Upper lobe of left lung (tissue), 6 donors: ENCODE measurements around the gene RABGAP1. TPM values are rescaled to one million over a fixed set of nuclear protein-coding genes. Genes with fewer than 3 reads are reported as not detected.

ENCODE experiments used
- ATAC-seq, 2 donors: fragments of 200-7000 bp; cut with Tn5 transposase; one replicate each; pipeline ENCODE4 v1.9.1; 2022; ENCODE audit warnings: mild to moderate bottlenecking in 2 of 2, moderate library complexity in 2 of 2; ENCODE audit not compliant: low FRiP score in 2 of 2
- DNase-seq, 2 donors: peaks; one replicate each; pipeline ENCODE4 v3.0.0-alpha.2; 2019 to 2020
- H3K27ac ChIP-seq, 4 donors: fragments of 200-600 bp; sonication (generic); one replicate each; pipeline ENCODE4 v1.5.1; 2016 to 2019
- H3K27me3 ChIP-seq, 4 donors: fragments of 200-600 bp; sonication (generic); one replicate each; pipeline ENCODE4 v1.5.1; 2017 to 2019
- H3K36me3 ChIP-seq, 4 donors: fragments of 200-600 bp; sonication (generic); one replicate each; pipeline ENCODE4 v1.5.1; 2016 to 2019
- H3K4me1 ChIP-seq, 4 donors: fragments of 200-600 bp; sonication (generic); one replicate each; pipeline ENCODE4 v1.5.1; 2018 to 2019
- H3K4me3 ChIP-seq, 4 donors: fragments of 200-600 bp; sonication (generic); one replicate each; pipeline ENCODE4 v1.5.1; 2017 to 2019; ENCODE audit warnings: mild to moderate bottlenecking in 2 of 4, moderate library complexity in 1 of 4
- H3K9me3 ChIP-seq, 4 donors: fragments of 200-600 bp; sonication (generic); one replicate each; pipeline ENCODE4 v1.5.1; 2018 to 2019
- CTCF ChIP-seq, 6 experiments: fragments of 450-650 bp in 4 of 6; fragments of 200-600 bp in 2 of 6; sonication (generic) in 2 of 6; IDR thresholded peaks; one replicate each; pipeline ENCODE4 v1.5.1; 2016 to 2019; ENCODE audit warnings: antibody characterized with exemption in 6 of 6
- EP300 ChIP-seq, 4 donors: sonication (generic); formaldehyde crosslinking; IDR thresholded peaks; one replicate each; pipeline ENCODE4 v1.5.1; 2017; ENCODE audit warnings: antibody characterized with exemption in 4 of 4, control low read depth in 2 of 4
- POLR2A ChIP-seq, 4 donors: fragments of 450-650 bp; IDR thresholded peaks; one replicate each; pipeline ENCODE4 v1.5.1; 2016 to 2017; ENCODE audit warnings: antibody characterized with exemption in 4 of 4, mild to moderate bottlenecking in 2 of 4
- POLR2AphosphoS5 ChIP-seq, 2 donors: sonication (generic); formaldehyde crosslinking; IDR thresholded peaks; one replicate each; pipeline ENCODE4 v1.5.1; 2017; ENCODE audit warnings: antibody characterized with exemption in 2 of 2
- WGBS, 2 donors: methylation state at CpG; one replicate each; pipeline ENCODE4 v1.1.5; 2017 to 2018; 5-methylcytosine and 5-hydroxymethylcytosine counted together
- total RNA-seq, 6 donors: library from RNA; depleted of rRNA in 4 of 6; stranded (reverse); fragments of >200 nt in 4 of 6; gene quantifications; one replicate each; pipeline versions ENCODE4 v1.1.0 to v1.2.1, GENCODE V29; 2016 to 2021
- donor health status: DM: no; HTN: no; CAD: no; lungs with moderate emphysema.
- donor health status: DM: no; HTN: yes; CAD: no; lungs with severe emphysema.

Gene RABGAP1
- total RNA-seq, 6 donors from 2014 or later, result 41.7 to 147 (median 62.6) TPM

- Histone ChIP-seq H3K4me3 (no peak overlapping the region), H3K27me3 (no peaks in the 10 kb centered on the region), H3K36me3 (peaks cover 0 to 34% (median 25%) of the 10 kb centered on the region in 4 donors), H3K4me1 (peaks cover 8 to 11% (median 10%) of the 10 kb centered on the region in 4 donors), H3K9me3 (no peaks in the 10 kb centered on the region), H3K27ac (peak overlapping the region in 2 of 4 donors; percentile 36 to 42)
- 72 to 75% methylated on average over 41 to 43 of the region's 43 CpGs for WGBS, 2 donors
- TF ChIP-seq CTCF (IDR thresholded peaks at IDR 0.05), result no peak
- peak; percentile 13 to 28 for ATAC-seq
- peak in 1 of 2 donors; percentile 76 for DNase-seq
These were observed 171.5 kb downstream of the RABGAP1 start for GRCh38 chr9:123112015-123112975.

- no peak for ATAC-seq
- H3K27me3 ChIP-seq, result no peaks in the 10 kb centered on the region
- peaks cover 8 to 11% (median 10%) of the 10 kb centered on the region in 4 donors for H3K4me1 ChIP-seq
- 71 to 80% methylated on average over 7 of the region's 7 CpGs for WGBS, 2 donors
- H3K27ac ChIP-seq, result no peak overlapping the region
- no peak overlapping the region for H3K4me3 ChIP-seq
- H3K36me3 ChIP-seq, result peaks cover 0 to 25% (median 18%) of the 10 kb centered on the region in 4 donors
- H3K9me3 ChIP-seq, result no peaks in the 10 kb centered on the region
- TF ChIP-seq EP300 (IDR thresholded peaks at IDR 0.05), result no peak
- DNase-seq, result no peak
These were observed 172.4 kb downstream of the RABGAP1 start for GRCh38 chr9:123113185-123113584.

- TF ChIP-seq CTCF (IDR thresholded peaks at IDR 0.05), result no peak
- no peak for TF ChIP-seq EP300 (IDR thresholded peaks at IDR 0.05)
- TF ChIP-seq POLR2AphosphoS5 (IDR thresholded peaks at IDR 0.05), result no peak
- no peak for TF ChIP-seq POLR2A (IDR thresholded peaks at IDR 0.05)
- no peak overlapping the region for H3K27ac ChIP-seq
- H3K4me1 ChIP-seq, result peaks cover 8 to 21% (median 11%) of the 10 kb centered on the region in 4 donors
- H3K4me3 ChIP-seq, result no peak overlapping the region
- ATAC-seq, result no peak
- peaks cover 0 to 4% (median 2%) of the 10 kb centered on the region in 4 donors for H3K36me3 ChIP-seq
- H3K9me3 ChIP-seq, result no peaks in the 10 kb centered on the region
- H3K27me3 ChIP-seq, result no peaks in the 10 kb centered on the region
- peak in 1 of 2 donors; percentile 64 for DNase-seq
- WGBS, 2 donors, result 88 to 89% methylated on average over 13 to 14 of the region's 16 CpGs
These were observed 174.5 kb downstream of the RABGAP1 start for GRCh38 chr9:123115146-123115913.

- Histone ChIP-seq H3K27ac (no peak overlapping the region), H3K4me1 (peaks cover 8 to 21% (median 11%) of the 10 kb centered on the region in 4 donors), H3K36me3 (peaks cover 0 to 3% (median 0%) of the 10 kb centered on the region in 4 donors), H3K27me3 (no peaks in the 10 kb centered on the region), H3K4me3 (no peak overlapping the region), H3K9me3 (no peaks in the 10 kb centered on the region)
- ATAC-seq, result no peak
- TF ChIP-seq POLR2A (IDR thresholded peaks at IDR 0.05), result no peak
- no peak for TF ChIP-seq POLR2AphosphoS5 (IDR thresholded peaks at IDR 0.05)
- TF ChIP-seq CTCF (IDR thresholded peaks at IDR 0.05), result no peak
- TF ChIP-seq EP300 (IDR thresholded peaks at IDR 0.05), result no peak
- 81 to 90% methylated on average over 6 of the region's 6 CpGs for WGBS, 2 donors
- no peak for DNase-seq
These were observed 175.2 kb downstream of the RABGAP1 start for GRCh38 chr9:123116036-123116435.

- DNase-seq (peak in 1 of 2 donors; percentile 62), ATAC-seq (peak; percentile 52 to 84)
- H3K4me3 ChIP-seq, result no peak overlapping the region
- TF ChIP-seq CTCF (IDR thresholded peaks at IDR 0.05) (no peak), EP300 (IDR thresholded peaks at IDR 0.05) (peak in 1 of 4 donors; percentile 36)
- 72 to 73% methylated on average over 7 of the region's 7 CpGs for WGBS, 2 donors
- H3K27ac ChIP-seq, result peak overlapping the region in 2 of 4 donors; percentile 11 to 14
- H3K27me3 ChIP-seq, result no peaks in the 10 kb centered on the region
- H3K4me1 ChIP-seq, result peaks cover 0 to 12% (median 0%) of the 10 kb centered on the region in 4 donors
- H3K9me3 ChIP-seq, result no peaks in the 10 kb centered on the region
- H3K36me3 ChIP-seq, result peaks cover 0 to 3% (median 0%) of the 10 kb centered on the region in 4 donors
These were observed 178.7 kb downstream of the RABGAP1 start for GRCh38 chr9:123119566-123119965.
